SK-N-MC (cell line): ENCODE data around the gene CCNA2.

ENCODE experiments used
- EZH2 ChIP-seq: fragments of 200-600 bp; sonication (generic); IDR thresholded peaks from one replicate; pipeline ENCODE4 v1.6.1; 2017; ENCODE audit warnings: antibody characterized with exemption
- FOXP2 ChIP-seq: optimal IDR thresholded peaks from 2 replicates; pipeline ENCODE3; 2011; ENCODE audit warnings: mild to moderate bottlenecking, moderate library complexity; ENCODE audit not compliant: insufficient read depth; ENCODE audit errors: extremely low read length, control extremely low read depth
- POLR2AphosphoS5 ChIP-seq: IDR thresholded peaks from 2 replicates; pipeline ENCODE4 v1.6.1; 2012; ENCODE audit warnings: mild to moderate bottlenecking, low read depth, low read length, borderline replicate concordance

DNA sequence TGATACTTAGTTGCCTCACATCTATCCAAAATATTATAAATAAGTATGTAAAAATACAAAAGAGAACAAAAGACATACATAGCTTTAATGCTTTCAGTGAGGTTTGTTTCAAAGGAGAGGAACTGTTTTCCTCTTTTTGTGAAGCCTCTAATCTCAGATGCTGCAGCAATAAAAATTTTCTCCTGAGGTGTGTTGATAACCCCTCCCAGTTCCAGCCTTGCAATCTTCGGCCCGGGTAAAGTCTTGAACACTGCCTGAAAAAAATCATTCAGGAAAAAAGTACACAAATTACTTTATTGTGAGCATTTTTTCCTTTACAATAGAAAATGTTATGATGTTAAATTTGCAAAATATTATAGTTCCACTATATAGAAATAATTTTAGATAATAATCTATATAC lies 37.7 kb upstream of the CCNA2 start:
- TF ChIP-seq POLR2AphosphoS5, result no peak
- TF ChIP-seq EZH2, result no peak
- TF ChIP-seq FOXP2, result no peak
